ENCODE data around the gene TRMT44.
"Not testable (repeated sequence)": the region's sequence is repeated elsewhere in the genome, so short reads cannot be mapped to it uniquely, and the experiment has no call there.

TRMT44 gene

GRCh38 chr4:8468746-8469535 is 28.4 kb downstream of the TRMT44 start:
- DNase-seq (ENCODE audit: low spot score): peak; percentile 14

GRCh38 chr4:8469550-8469949 is 29.0 kb downstream of the TRMT44 start:
- no peak for DNase-seq (ENCODE audit: low spot score)

DNA sequence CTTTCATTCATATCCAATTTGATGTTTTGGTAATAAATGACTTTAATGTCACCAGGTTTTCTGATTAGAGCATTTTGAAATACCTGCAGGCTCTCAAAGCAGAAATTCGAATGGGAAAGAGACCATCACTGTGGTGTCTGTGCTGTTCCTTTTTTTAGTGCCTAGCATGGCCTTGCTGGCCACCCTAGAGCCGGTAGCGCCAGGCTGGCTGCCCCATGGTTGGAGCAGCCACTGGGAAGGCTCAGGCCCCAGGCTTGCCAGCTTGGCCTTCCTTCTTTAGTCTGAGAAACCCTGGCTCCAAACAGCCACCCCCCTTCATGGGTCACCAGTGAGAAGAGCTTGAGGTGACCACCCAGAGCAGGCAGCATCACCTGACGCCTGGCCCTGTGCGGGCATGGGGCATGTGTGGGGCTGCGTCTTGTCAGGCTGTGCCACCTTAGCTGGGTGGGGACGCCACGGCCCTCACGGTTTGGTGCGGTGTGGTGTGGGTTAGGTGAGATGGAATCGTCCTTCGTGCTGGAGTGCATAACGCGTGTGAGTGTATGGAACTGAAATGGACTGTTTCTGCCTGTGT is 30.0 kb downstream of the TRMT44 start:
- no peak for DNase-seq (ENCODE audit: low spot score)

GRCh38 chr4:8471211-8471875 is 30.8 kb downstream of the TRMT44 start:
- no peak for DNase-seq (ENCODE audit: low spot score)

- DNase-seq (ENCODE audit: low spot score): no peak
Measured at GRCh38 chr4:8472158-8472688, 31.6 kb downstream of the TRMT44 start.

GRCh38 chr4:8472689-8473197 is 32.2 kb downstream of the TRMT44 start:
- DNase-seq (ENCODE audit: low spot score): no peak

DNA sequence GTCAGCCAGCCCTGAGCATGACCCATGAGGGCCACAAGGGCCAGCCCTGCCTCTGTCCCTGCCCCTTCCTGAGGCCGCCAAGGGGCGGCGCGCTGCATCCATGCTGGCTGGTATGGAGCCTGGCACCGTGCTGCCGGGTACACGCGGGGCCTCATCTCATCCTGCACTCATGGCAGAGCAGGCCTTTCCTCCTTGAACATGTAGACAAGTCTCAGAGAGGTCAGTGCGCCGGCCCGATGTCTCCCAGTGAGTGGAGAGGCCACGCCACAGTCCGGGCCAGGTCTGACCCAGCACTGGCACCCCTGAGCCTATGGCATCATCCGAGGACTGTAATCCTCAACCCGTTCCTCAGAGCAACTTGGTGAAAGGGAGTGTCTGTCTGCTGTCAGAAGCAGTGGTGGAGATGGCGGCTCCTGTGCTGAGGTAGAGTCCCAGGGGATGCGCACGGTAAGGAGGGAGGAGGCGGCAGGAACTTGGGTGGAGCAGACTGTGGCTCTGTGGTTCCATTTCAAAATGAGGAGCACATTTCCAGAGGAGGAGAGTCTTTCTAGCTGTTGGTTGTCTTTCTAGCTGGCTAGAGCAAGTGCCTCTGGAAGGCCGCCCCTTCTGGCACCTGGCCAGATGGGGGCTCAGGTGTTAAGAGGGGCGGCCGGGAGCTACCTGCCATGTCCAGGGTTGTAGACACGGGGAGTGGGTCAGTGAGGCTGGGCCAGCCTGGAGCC is 32.8 kb downstream of the TRMT44 start:
- no peak for DNase-seq (ENCODE audit: low spot score)

DNA sequence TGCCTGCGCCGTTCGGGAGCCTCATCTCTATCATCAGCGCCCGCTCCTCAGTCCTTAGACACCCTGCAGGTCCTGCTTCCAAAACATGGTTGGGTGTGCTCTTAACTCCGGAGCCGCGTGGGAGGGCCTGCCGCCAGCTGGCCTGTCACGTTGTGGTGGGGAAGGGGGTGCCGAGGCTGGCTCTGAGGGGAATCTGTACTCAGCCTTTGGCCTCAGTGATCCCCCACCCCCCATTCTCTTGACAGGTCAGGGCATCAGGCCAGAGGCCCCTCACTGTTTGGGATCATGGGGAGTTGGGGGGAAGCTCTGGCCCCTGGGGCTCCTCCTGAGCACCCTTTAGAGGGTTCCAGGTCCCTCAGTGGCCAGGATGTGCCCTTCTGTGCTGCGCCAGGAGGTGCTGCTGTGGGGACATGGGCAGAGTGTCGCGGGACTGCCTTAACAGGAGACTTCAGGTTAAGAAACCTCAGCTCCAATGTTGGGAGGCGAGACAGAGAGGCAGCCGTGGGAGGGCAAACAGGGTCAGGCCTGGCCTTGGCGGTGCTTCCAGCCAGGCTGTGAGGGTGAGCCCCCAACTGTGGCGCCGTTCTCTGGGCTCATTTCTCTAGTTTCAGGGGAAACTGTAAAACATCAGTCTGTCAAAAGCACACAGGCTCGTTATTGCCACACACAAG is 33.5 kb downstream of the TRMT44 start:
- DNase-seq (ENCODE audit: low spot score): no peak

- no peak for DNase-seq (ENCODE audit: low spot score)
Measured at GRCh38 chr4:8474856-8475255, 34.3 kb downstream of the TRMT44 start.

GRCh38 chr4:8475751-8476575 is 35.4 kb downstream of the TRMT44 start:
- no peak for DNase-seq (ENCODE audit: low spot score)

DNA sequence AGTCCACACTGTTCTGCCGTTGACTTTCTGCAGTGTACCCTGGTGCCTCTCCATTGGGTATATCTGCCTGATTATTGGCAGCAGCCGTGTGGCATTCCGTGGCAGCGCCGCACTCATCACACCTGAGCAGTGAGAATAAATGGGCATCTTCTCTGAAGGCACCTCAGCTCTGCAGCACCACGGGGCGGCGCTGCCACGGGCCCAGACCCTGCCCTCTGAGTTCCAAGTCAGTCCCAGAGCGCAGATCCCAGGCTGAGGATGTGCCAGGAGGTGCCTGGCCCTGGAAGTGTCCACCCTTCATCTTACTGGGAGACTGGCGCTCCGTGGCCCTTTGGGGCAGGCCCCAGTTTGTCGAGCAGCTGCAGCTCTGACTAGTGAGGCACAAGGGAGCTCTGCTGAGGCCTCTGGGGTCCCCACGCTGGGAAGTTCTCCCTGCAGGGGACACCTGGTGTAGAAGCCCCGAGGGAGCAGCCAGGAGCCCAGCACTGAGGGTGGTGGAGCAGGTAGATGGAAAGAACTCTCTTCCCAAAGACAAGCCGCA is 36.6 kb downstream of the TRMT44 start:
- no peak for DNase-seq (ENCODE audit: low spot score)

GRCh38 chr4:8477676-8478075 is 37.1 kb downstream of the TRMT44 start:
- no peak for DNase-seq (ENCODE audit: low spot score)

- no peak for DNase-seq (ENCODE audit: low spot score)
Measured at GRCh38 chr4:8478371-8478770, 37.8 kb downstream of the TRMT44 start.

DNA sequence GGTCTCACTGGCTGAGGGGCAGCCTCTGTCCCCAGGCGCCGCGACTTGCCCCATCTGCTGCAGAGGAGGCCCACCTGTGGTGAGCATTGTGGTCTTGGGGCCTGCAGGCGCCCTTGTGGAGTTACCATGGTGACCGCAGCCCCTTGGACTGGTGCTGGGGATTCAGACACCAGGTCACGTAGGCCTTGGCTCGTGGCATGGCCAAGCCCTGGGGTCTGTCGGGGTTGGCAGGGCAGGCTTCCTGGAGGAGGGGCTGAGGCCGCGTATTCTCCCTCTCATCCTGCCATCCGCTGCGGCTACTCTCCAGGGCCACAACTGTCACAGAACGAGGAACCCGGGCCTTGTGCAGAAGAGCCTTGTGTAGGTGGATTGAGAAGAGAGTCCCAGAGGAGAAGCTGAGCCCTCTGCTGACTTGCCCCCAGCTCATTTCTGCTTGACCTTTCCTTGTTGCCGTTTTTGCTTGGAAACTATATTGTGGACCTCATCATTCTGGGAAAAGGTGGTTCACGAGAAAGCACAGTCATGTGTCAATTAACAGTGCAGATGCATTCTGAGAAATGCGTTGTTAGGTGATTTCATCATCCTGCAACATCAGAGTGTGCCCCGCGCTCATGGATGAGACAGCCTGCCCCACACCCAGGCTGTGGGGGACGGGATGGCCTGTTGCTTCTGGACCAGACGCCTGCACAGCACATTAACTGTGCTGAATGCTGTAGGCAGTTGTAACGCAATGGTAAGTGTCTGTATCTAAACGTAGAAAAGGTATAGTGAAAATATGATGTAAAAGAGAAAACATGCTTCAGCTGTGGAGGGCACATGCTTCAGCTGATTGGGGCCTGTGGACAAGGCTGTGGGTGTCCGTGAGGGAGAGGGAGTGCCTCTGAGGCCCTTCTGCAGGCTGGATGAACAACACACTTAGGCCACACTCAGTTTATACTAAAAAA is 38.5 kb downstream of the TRMT44 start:
- DNase-seq (ENCODE audit: low spot score): no peak

- DNase-seq (ENCODE audit: low spot score): no peak
Measured at GRCh38 chr4:8480221-8480620, 39.6 kb downstream of the TRMT44 start.

DNA sequence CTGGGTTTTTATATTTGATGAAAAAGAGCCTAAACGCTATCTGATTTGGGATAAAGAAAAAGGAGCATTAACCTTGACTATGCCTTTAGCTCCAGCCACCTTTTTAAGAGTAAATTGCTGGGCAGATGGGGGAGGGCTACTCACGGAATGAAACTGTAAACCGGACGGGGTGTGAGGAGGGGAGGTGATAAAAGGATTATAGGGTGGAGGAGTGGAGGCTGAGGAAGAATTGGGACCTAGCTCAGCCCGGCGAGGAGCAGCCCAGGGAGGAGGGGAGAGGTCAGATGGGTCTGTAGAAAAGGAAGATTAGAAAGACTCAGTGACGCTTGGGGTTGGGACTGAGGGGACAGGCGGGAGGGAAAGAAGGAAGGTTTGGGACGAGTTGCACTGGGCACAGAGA is 46.1 kb downstream of the TRMT44 start:
- DNase-seq (ENCODE audit: low spot score): not testable (repeated sequence)

GRCh38 chr4:8488791-8489369 is 48.3 kb downstream of the TRMT44 start:
- DNase-seq (ENCODE audit: low spot score): no peak

DNA sequence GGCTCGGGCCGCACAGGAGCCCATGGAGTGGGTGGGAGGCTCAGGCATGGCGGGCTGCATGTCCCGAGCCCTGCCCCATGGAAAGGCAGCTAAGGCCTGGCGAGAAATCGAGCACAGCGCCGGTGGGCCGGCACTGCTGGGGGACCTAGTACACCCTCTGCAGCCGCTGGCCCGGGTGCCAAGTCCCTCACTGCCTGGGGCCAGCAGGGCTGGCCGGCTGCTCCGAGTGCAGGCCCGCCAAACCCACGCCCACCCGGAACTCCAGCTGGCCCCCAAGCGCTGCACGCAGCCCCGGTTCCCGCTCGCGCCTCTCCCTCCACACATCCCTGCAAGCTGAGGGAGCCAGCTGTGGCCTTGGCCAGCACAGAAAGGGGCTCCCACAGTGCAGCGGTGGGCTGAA is 50.9 kb downstream of the TRMT44 start:
- DNase-seq (ENCODE audit: low spot score): not testable (repeated sequence)

GRCh38 chr4:8492174-8492573 is 51.6 kb downstream of the TRMT44 start:
- no peak for DNase-seq (ENCODE audit: low spot score)
